Left ventricle myocardium inferior (tissue), 1 donor: Measurements from ENCODE around the gene PLAAT3. TPM values are rescaled to one million over a fixed set of nuclear protein-coding genes. Genes with fewer than 3 reads are reported as not detected.

Source experiments
- DNase-seq: peaks from one replicate; pipeline ENCODE4 v3.0.0-alpha.2; 2020
- H3K27ac ChIP-seq: fragments of 200-600 bp; replicated peaks from 2 replicates; pipeline ENCODE4 v1.8.0; 2021
- H3K27me3 ChIP-seq: fragments of 200-600 bp; 2 replicates; pipeline ENCODE4 v1.8.0; 2021; ENCODE audit warnings: low read depth
- H3K36me3 ChIP-seq: fragments of 200-600 bp; 2 replicates; pipeline ENCODE4 v1.8.0; 2021
- H3K4me1 ChIP-seq: fragments of 200-600 bp; 2 replicates; pipeline ENCODE4 v1.8.0; 2021
- H3K4me3 ChIP-seq: fragments of 200-600 bp; 2 replicates; pipeline ENCODE4 v1.8.0; 2021; ENCODE audit warnings: mild to moderate bottlenecking, moderate library complexity
- H3K9me3 ChIP-seq: fragments of 200-600 bp; replicated peaks from 2 replicates; pipeline ENCODE4 v1.8.0; 2021
- CTCF ChIP-seq: fragments of 200-600 bp; IDR thresholded peaks from 2 replicates; pipeline ENCODE4 v1.8.0; 2021; ENCODE audit warnings: antibody characterized with exemption, mild to moderate bottlenecking, borderline replicate concordance
- intact Hi-C: fragments of 100-400 bp; cut with micrococcal nuclease; formaldehyde crosslinking; loops from one replicate; pipeline ENCODE4 v1.11.0; 2022
- total RNA-seq: library from RNA; stranded (reverse); fragmentation: NEBNext Ultra II Directional; extraction: Animal tissue kit (Norgen Biotek cat#: 25700); gene quantifications from one replicate; pipeline ENCODE4 v1.2.1, GENCODE V29; 2021
- donor health status: DM: no; HTN: yes; CAD: no; lungs with severe emphysema.

PLAAT3 gene
- total RNA-seq, 1 donor from 2014 or later = 144 TPM

DNA sequence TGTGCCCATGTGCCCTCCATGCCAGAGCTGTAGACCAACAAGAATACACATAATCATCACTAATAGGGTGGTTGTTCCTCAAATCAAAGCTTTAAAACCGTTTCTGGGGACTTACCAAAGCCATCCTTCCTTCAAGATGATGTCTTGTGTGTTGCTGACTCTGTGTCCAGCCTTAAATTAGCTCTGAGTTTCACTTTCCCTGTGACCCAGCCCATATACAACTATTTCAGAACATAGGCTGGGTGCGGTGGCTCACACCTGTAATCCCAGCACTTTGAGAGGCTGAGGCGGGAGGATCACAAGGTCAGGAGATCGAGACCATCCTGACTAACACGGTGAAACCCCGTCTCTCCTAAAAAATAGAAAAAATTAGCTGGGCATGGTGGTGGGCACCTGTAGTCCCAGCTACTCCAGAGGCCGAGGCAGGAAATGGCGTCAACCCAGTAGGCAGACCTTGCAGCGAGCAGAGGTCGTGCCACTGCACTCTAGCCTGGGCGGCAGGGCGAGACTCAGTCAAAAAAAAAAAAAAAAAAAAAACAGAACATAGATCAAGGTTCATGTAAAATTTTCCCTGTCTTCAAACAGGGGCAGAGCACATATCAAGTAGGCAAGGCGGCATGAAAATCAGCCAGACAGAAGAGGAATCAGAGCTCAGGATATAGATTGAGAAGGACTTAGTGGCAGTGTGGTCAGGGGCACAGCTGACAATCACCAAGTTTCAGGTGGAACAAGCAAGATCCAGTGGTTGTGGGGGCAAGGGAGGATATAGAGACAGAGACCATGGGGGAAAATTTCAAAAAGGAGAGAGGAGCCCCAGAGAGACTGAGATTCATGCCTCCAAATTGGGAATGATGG is 50.8 kb downstream of the PLAAT3 start, which contains the start of gene PLAAT2:
PLAAT2 (minus strand) TSS at position 179 of the 855 bp plus-strand sequence; CDS start at position 124, 55 bp downstream.
- Histone ChIP-seq H3K27ac (no peak within 1 kb of the TSS), H3K27me3 (no peaks in the 10 kb centered on the region), H3K9me3 (no peaks in the 10 kb centered on the region), H3K36me3 (no peaks in the 10 kb centered on the region), H3K4me1 (peaks cover 25% of the 10 kb centered on the region), H3K4me3 (no peak within 1 kb of the TSS)
- intact Hi-C loops = no loop called here
- no peak for DNase-seq
- no peak for TF ChIP-seq CTCF

DNA sequence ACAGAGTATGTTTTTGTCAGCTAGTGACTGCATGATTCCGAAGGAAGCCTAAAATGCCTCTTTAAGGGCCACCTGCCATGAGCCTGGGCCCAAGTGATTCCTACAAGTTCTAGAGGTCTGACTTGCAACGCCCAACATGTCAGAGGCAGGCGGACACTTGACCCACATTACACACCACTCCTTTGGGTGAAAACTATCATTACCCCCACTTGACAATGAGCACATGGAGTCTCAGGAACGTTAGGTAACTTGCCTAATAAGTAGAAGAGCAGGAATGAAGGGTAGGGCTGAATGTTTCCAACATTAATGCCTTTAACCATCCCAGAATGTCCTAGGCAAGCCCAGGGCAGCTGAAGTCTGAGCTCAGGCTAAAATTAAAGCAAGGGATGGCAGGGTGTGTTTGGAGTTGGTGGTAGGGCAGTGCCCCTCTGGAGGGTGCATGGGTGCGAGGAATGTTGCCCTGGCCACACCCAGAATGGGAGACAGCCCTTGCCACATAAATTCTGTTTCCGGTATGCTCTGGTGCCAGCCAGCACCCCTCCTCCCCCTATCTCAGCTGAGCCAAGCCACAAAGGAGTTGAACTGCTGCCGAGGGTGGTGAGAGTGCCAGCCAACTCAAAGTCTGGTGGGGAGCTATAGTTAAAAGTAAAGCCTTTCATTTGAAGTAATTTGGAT is 53.6 kb downstream of the PLAAT3 start:
- H3K4me3 ChIP-seq = no peak overlapping the region
- H3K4me1 ChIP-seq = peaks cover 5% of the 10 kb centered on the region
- no peaks in the 10 kb centered on the region for H3K27me3 ChIP-seq
- H3K36me3 ChIP-seq = no peaks in the 10 kb centered on the region
- intact Hi-C loops = no loop called here
- no peak overlapping the region for H3K27ac ChIP-seq
- no peak for TF ChIP-seq CTCF
- DNase-seq = peak; percentile 34
- H3K9me3 ChIP-seq = no peaks in the 10 kb centered on the region

DNA sequence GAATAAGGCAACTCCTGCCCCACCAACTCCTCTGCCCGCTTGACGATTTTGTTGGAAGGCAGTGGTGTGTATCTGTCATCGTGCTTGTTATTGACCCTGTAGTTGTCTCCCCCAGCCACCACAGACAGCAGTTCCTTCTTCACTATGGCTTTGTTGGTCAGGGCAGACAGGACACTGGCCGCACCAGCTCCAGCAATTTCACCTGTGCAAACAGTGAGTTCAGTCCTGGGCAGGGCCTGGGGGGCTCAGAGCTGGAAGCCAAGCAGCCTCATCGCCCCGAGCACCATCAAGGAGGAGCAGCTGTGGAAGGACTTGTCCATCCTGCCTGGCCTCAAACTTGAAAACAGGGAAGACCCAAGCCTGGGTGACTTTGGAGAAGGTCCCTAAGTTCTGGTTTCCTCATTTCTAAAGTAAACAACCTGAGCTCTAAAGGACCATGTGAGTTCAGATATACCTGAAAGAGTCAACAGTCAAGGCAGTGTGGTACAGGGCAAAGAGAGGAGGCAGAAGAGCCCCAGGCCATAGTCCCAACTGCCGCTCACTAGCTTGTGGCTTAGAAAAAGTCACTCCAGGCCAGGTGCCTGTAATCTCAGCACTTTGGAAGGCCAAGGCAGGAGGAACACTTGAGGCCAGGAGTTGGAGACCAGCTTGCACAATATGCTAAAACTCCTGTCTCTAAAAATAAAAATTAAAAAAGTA is 55.6 kb downstream of the PLAAT3 start:
- H3K4me3 ChIP-seq = no peak overlapping the region
- H3K27ac ChIP-seq = no peak overlapping the region
- no peak for TF ChIP-seq CTCF
- peaks cover 9% of the 10 kb centered on the region for H3K4me1 ChIP-seq
- H3K36me3 ChIP-seq = no peaks in the 10 kb centered on the region
- H3K9me3 ChIP-seq = no peaks in the 10 kb centered on the region
- intact Hi-C loops = no loop called here
- no peaks in the 10 kb centered on the region for H3K27me3 ChIP-seq
- DNase-seq = no peak

- H3K4me3 ChIP-seq = no peak overlapping the region
- no peaks in the 10 kb centered on the region for H3K9me3 ChIP-seq
- intact Hi-C loops = no loop called here
- no peak for TF ChIP-seq CTCF
- peaks cover 9% of the 10 kb centered on the region for H3K4me1 ChIP-seq
- no peak for DNase-seq
- no peaks in the 10 kb centered on the region for H3K36me3 ChIP-seq
- H3K27ac ChIP-seq = no peak overlapping the region
- H3K27me3 ChIP-seq = no peaks in the 10 kb centered on the region
Observed at GRCh38 chr11:63557570-63557969, 56.7 kb downstream of the PLAAT3 start.

- Histone ChIP-seq H3K36me3 (no peaks in the 10 kb centered on the region), H3K4me3 (no peak overlapping the region), H3K27me3 (no peaks in the 10 kb centered on the region), H3K4me1 (peaks cover 9% of the 10 kb centered on the region), H3K27ac (no peak overlapping the region), H3K9me3 (no peaks in the 10 kb centered on the region)
- TF ChIP-seq CTCF = no peak
- DNase-seq = no peak
- intact Hi-C loops = no loop called here
Observed at GRCh38 chr11:63556404-63557013, 57.7 kb downstream of the PLAAT3 start.
